Mesothelial cell of epicardium (in vitro differentiated cells): ENCODE measurements around the gene LCMT1. TPM values are rescaled to one million over a fixed set of nuclear protein-coding genes. Genes with fewer than 3 reads are reported as not detected.
"Not testable (repeated sequence)": the region's sequence is repeated elsewhere in the genome, so short reads cannot be mapped to it uniquely, and the experiment has no call there.

Experiments
- DNase-seq, 2 experiments: peaks; one replicate each; pipeline ENCODE4 v3.0.0; 2021; ENCODE audit warnings: low spot score in 2 of 2; ENCODE audit not compliant: unreplicated experiment in 2 of 2
- H3K27ac Mint-ChIP-seq: 2 replicates; pipeline ENCODE4 v1.8.0; 2021; ENCODE audit warnings: mixed read lengths
- H3K27me3 Mint-ChIP-seq: 2 replicates; pipeline ENCODE4 v1.8.0; 2021; ENCODE audit warnings: low read depth, mixed read lengths
- H3K36me3 Mint-ChIP-seq: 2 replicates; pipeline ENCODE4 v1.8.0; 2021; ENCODE audit warnings: mixed read lengths
- H3K4me1 Mint-ChIP-seq: 2 replicates; pipeline ENCODE4 v1.8.0; 2021; ENCODE audit warnings: mixed read lengths
- H3K4me3 Mint-ChIP-seq: 2 replicates; pipeline ENCODE4 v1.8.0; 2021; ENCODE audit warnings: mild to moderate bottlenecking, moderate library complexity, mixed read lengths
- H3K9me3 Mint-ChIP-seq: 2 replicates; pipeline ENCODE4 v1.8.0; 2021; ENCODE audit warnings: mixed read lengths
- total RNA-seq: library from RNA; stranded (reverse); gene quantifications from 3 replicates; pipeline ENCODE4 v1.2.1, GENCODE V29; 2021
- TF ChIP-seq, protein P1 (sequence below): fragments of 200-600 bp; sonication (generic); IDR thresholded peaks from one replicate; pipeline ENCODE4 v1.5.0; 2021; ENCODE audit warnings: antibody characterized with exemption; ENCODE audit not compliant: unreplicated experiment

The LCMT1 gene
- total RNA-seq, result 54.6 to 58.5 TPM (median 57.2 TPM) in 3 replicates

DNA sequence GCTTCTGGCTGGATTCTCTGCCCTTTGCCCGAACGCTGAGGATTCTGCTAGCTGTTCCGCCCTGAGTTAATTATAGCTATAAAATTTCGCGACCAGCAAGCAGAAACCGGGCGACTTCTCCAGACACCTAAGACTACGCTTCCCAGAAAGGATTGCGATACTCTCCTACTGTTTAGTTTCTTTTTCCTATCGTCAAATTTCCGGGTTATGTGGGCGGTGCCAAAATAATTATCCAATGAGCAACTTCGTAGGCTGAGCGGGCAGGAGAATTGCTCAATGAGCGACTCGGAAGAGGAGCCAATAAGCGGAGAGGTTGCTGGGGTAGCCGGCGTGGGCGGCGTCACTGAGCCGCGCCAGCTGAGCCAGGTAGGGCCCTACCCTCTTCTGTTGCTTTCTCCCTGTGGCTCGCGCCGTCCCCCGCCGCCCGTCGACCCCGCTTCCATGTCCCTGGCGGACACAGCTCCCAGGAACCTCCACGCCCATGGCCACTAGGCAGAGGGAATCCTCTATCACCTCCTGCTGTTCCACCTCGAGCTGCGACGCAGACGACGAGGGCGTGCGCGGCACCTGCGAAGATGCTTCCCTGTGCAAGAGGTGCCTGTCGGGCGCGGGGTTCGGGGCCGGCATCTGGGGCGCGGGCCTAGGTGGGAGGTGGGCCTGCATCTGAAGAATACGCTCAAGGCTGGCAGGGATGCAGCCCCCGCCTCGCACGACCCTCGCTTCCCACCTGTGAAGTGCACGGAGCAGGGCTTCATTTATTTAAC lies at the start of gene LCMT1:
Gene LCMT1 (plus strand): TSS at position 340 of the 764 bp plus-strand sequence. CDS start 142 bp downstream, at position 482.
- DNase-seq, result peak; percentile 76 to 85
- Mint-ChIP-seq H3K4me1 (peaks cover 26% of the 10 kb centered on the region), H3K27ac (peak within 1 kb of the TSS; percentile 99), H3K27me3 (no peaks in the 10 kb centered on the region), H3K36me3 (no peaks in the 10 kb centered on the region), H3K9me3 (no peaks in the 10 kb centered on the region), H3K4me3 (peak within 1 kb of the TSS; percentile 93)
- TF ChIP-seq, protein P1, sequence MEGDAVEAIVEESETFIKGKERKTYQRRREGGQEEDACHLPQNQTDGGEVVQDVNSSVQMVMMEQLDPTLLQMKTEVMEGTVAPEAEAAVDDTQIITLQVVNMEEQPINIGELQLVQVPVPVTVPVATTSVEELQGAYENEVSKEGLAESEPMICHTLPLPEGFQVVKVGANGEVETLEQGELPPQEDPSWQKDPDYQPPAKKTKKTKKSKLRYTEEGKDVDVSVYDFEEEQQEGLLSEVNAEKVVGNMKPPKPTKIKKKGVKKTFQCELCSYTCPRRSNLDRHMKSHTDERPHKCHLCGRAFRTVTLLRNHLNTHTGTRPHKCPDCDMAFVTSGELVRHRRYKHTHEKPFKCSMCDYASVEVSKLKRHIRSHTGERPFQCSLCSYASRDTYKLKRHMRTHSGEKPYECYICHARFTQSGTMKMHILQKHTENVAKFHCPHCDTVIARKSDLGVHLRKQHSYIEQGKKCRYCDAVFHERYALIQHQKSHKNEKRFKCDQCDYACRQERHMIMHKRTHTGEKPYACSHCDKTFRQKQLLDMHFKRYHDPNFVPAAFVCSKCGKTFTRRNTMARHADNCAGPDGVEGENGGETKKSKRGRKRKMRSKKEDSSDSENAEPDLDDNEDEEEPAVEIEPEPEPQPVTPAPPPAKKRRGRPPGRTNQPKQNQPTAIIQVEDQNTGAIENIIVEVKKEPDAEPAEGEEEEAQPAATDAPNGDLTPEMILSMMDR, result no peak

DNA sequence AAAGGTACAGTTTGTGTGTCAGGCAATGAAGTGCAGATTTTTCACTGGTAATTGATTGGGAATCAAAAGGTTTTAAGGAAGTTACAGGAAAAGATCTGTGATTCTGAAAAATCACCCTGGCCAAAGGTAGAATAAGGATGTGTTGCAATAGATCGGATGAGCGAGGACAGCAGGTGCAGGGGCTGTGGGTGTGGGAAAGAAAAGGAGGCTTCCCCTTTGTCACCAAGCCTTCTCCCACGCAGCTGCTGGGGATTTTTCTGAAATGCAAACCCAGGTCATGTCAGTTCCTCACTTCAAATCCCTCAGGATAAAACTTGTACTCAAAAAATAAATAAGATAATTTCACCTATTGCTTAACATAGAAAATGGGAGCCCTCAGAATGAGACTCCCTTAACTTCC lies 48.4 kb upstream of the LCMT1 start:
- Mint-ChIP-seq H3K27me3 (peaks cover 30% of the 10 kb centered on the region), H3K9me3 (no peaks in the 10 kb centered on the region), H3K4me3 (no peak overlapping the region), H3K36me3 (peaks cover 1% of the 10 kb centered on the region), H3K4me1 (peaks cover 9% of the 10 kb centered on the region), H3K27ac (no peak overlapping the region)
- TF ChIP-seq, protein P1, result no peak
- no peak for DNase-seq

DNA sequence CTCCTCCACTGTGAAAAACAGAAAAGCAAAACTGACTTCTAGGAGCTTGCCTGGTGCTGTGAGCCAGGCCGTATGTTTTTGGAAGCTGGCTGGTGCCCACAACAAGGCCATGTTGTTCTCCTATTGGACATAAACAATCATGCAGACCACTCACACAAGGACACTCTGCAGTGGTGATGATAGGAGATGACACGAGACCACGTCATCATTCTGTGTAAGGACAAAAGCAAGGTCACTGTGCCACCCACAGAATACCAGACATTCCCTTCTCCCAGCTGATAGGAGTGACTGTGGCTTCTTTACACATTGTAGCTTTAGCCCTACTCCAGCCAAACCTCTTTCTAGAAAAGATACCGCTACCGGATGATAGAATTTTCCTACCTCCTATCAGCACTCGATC lies 47.7 kb upstream of the LCMT1 start:
- no peaks in the 10 kb centered on the region for H3K36me3 Mint-ChIP-seq
- DNase-seq, result no peak
- no peak overlapping the region for H3K27ac Mint-ChIP-seq
- no peaks in the 10 kb centered on the region for H3K9me3 Mint-ChIP-seq
- no peak overlapping the region for H3K4me3 Mint-ChIP-seq
- TF ChIP-seq, protein P1, result no peak
- peaks cover 9% of the 10 kb centered on the region for H3K4me1 Mint-ChIP-seq
- peaks cover 36% of the 10 kb centered on the region for H3K27me3 Mint-ChIP-seq

DNA sequence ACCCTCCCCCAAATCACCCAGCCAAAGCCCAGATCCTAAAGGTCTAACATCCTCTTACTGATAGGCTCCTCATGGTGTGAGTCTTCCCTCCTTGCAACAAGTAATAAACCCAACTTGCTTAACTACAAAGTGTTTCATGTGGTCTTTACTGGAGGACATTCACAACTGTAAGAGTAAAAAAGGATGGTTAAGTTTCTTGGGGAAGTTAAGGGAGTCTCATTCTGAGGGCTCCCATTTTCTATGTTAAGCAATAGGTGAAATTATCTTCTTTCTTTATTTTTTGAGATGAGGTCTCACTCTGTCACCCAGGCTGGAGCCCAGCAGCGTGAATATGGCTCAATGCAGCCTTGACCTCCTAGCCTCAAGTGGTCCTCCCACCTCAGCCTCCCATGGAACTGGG lies 47.3 kb upstream of the LCMT1 start:
- H3K27me3 Mint-ChIP-seq, result peaks cover 39% of the 10 kb centered on the region
- H3K9me3 Mint-ChIP-seq, H3K4me3 Mint-ChIP-seq, DNase-seq, H3K4me1 Mint-ChIP-seq, H3K36me3 Mint-ChIP-seq, H3K27ac Mint-ChIP-seq: not testable (repeated sequence)

DNA sequence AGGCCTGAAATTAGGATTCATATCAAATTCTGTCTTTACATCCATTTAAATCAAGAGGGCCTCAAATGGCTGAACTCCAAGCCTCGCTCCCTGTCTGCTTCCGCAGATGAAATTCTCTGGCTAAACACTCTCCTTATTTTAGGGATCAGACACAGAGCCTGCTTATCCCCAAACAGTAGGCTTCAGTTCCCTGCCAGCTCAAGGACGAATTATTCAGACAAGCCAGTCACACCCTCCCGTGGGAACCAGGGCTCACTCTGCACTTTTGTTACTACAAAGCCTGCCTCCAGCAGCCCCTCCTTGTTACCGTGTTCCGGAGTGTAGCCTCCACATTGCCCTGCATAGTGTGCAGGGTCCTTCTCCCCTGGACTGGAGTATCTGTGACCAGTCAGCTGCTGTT lies 46.6 kb upstream of the LCMT1 start:
- Mint-ChIP-seq H3K36me3 (no peaks in the 10 kb centered on the region), H3K27me3 (peaks cover 46% of the 10 kb centered on the region), H3K27ac (no peak overlapping the region), H3K9me3 (no peaks in the 10 kb centered on the region), H3K4me1 (peaks cover 9% of the 10 kb centered on the region), H3K4me3 (no peak overlapping the region)
- no peak for DNase-seq
- TF ChIP-seq, protein P1, result no peak

DNA sequence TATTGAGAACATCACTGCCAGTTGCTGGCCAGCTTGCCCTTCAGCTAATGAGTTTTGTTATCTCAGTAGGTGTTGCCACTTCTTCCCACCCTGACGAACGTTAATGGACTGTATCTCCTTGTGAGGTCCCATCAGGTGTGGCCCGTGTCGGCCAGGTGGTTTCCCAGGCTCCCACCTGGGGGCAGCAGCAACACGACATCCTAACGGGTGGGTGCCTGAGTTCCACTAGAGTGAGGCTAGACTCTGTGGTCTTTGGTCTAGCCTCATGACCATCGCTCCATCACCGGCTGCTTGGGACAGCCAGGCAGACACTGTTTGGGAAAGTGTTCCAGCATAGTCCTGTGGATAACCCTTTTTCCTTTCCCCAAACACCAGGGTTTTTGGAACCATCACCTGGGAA lies 45.6 kb upstream of the LCMT1 start:
- no peaks in the 10 kb centered on the region for H3K36me3 Mint-ChIP-seq
- H3K4me3 Mint-ChIP-seq, result peak overlapping the region; percentile 73
- peaks cover 9% of the 10 kb centered on the region for H3K4me1 Mint-ChIP-seq
- TF ChIP-seq, protein P1, result no peak
- peaks cover 55% of the 10 kb centered on the region for H3K27me3 Mint-ChIP-seq
- H3K27ac Mint-ChIP-seq, result no peak overlapping the region
- DNase-seq, result no peak
- H3K9me3 Mint-ChIP-seq, result no peaks in the 10 kb centered on the region
